ENCODE data around the gene NUSAP1.
"Not testable (repeated sequence)": the region's sequence is repeated elsewhere in the genome, so short reads cannot be mapped to it uniquely, and the experiment has no call there.

DNA sequence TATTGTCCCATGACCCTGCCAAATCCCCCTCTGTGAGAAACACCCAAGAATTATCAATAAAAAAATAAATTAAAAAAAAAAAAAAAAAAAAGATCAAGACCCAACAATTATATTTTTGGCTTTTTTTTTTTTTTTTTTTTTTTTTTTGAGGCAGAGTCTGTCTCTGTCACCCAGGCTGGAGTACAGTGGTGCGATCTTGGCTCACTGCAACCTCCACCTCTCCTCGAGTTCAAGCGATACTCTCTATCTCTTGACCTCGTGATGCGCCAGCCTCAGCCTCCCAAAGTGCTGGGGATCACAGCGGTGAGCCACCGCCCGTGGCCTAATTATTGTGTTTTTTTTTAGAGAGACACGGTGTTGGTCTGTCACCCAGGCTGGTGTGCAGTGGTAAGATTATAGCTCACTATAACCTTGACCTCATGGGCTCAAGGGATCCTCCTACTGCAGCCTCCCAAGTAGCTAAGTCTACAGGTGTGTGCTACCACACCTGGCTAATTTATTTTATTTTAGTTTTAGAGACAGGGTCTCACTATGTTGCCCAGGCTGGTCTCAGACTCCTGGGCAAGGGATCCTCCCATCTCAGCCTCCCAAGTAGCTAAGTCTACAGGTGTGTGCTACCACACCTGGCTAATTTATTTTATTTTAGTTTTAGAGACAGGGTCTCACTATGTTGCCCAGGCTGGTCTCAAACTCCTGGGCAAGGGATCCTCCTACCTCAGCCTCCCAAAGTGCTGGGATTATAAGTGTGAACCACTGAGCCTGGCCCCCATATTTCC is 51.5 kb downstream of the NUSAP1 start:
- TF ChIP-seq, protein P1, sequence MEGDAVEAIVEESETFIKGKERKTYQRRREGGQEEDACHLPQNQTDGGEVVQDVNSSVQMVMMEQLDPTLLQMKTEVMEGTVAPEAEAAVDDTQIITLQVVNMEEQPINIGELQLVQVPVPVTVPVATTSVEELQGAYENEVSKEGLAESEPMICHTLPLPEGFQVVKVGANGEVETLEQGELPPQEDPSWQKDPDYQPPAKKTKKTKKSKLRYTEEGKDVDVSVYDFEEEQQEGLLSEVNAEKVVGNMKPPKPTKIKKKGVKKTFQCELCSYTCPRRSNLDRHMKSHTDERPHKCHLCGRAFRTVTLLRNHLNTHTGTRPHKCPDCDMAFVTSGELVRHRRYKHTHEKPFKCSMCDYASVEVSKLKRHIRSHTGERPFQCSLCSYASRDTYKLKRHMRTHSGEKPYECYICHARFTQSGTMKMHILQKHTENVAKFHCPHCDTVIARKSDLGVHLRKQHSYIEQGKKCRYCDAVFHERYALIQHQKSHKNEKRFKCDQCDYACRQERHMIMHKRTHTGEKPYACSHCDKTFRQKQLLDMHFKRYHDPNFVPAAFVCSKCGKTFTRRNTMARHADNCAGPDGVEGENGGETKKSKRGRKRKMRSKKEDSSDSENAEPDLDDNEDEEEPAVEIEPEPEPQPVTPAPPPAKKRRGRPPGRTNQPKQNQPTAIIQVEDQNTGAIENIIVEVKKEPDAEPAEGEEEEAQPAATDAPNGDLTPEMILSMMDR (conservative IDR thresholded peaks at IDR 0.05; ENCODE audit: low read depth, low read length): not testable (repeated sequence)
- TF ChIP-seq EZH2 (IDR thresholded peaks at IDR 0.05; ENCODE audit: low read length, unreplicated experiment): not testable (repeated sequence)

Data from PC-3 (cell line).